Smooth muscle cell (in vitro differentiated cells): ENCODE data around the gene ASCL5. TPM values are rescaled to one million over a fixed set of nuclear protein-coding genes. Genes with fewer than 3 reads are reported as not detected.
A peak's percentile ranks its signal among the peaks of the same experiment; 100 is the strongest.

ENCODE experiments used
- DNase-seq: peaks from one replicate; lab custom pipeline; 2025; ENCODE audit not compliant: unreplicated experiment; lab: John Stamatoyannopoulos, UW
- H2AFZ ChIP-seq: fragments of 200-600 bp; sonication (generic); 2 replicates; pipeline ENCODE4 v1.6.0; 2016; ENCODE audit warnings: antibody characterized with exemption, low read depth, mild to moderate bottlenecking
- H3F3A ChIP-seq: fragments of 200-600 bp; sonication (generic); 2 replicates; pipeline ENCODE4 v1.6.0; 2017; ENCODE audit warnings: antibody characterized with exemption, low read depth
- H3K27ac ChIP-seq: fragments of 200-600 bp; sonication (generic); 2 replicates; pipeline ENCODE4 v1.5.1; 2016; ENCODE audit warnings: low read depth, mild to moderate bottlenecking
- H3K27me3 ChIP-seq: fragments of 200-600 bp; sonication (generic); 2 replicates; pipeline ENCODE4 v1.6.1; 2016; ENCODE audit warnings: low read depth, mild to moderate bottlenecking
- H3K36me3 ChIP-seq: fragments of 200-600 bp; sonication (generic); 2 replicates; pipeline ENCODE4 v1.5.1; 2016; ENCODE audit warnings: low read depth
- H3K4me1 ChIP-seq: fragments of 200-600 bp; sonication (generic); 2 replicates; pipeline ENCODE4 v1.5.1; 2016; ENCODE audit warnings: low read depth
- H3K4me2 ChIP-seq: fragments of 200-600 bp; sonication (generic); 2 replicates; pipeline ENCODE4 v1.6.0; 2016; ENCODE audit warnings: mild to moderate bottlenecking
- H3K4me3 ChIP-seq: fragments of 200-600 bp; sonication (generic); 2 replicates; pipeline ENCODE4 v1.5.1; 2016; ENCODE audit warnings: mild to moderate bottlenecking
- H3K79me2 ChIP-seq: fragments of 200-600 bp; sonication (generic); 2 replicates; pipeline ENCODE4 v1.6.0; 2016; ENCODE audit warnings: low read depth, mild to moderate bottlenecking
- H3K9ac ChIP-seq: fragments of 200-600 bp; sonication (generic); 2 replicates; pipeline ENCODE4 v1.6.0; 2016; ENCODE audit warnings: low read depth
- H3K9me3 ChIP-seq: fragments of 200-600 bp; sonication (generic); replicated peaks from 2 replicates; pipeline ENCODE4 v1.5.1; 2016; ENCODE audit warnings: low read depth
- H4K20me1 ChIP-seq: fragments of 200-600 bp; sonication (generic); 2 replicates; pipeline ENCODE4 v1.6.0; 2016; ENCODE audit warnings: low read depth
- WGBS: methylation state at CpG from one replicate; pipeline ENCODE4 v1.1.7; 2016; ENCODE audit warnings: low lambda C conversion rate; 5-methylcytosine and 5-hydroxymethylcytosine counted together
- polyA plus RNA-seq: library from polyadenylated mRNA; unstranded; fragments of >200 nt; fragmentation: Nextera tagmentation; extraction: Ambion mirVana; gene quantifications from 2 replicates; pipeline ENCODE4 v1.2.1, GENCODE V29; 2016
- total RNA-seq: library from RNA; depleted of rRNA; stranded (reverse); fragments of >200 nt; gene quantifications from 2 replicates; pipeline ENCODE4 v1.2.3, GENCODE V29; 2014
- TF ChIP-seq, protein P1 (sequence below): fragments of 200-600 bp; sonication (generic); IDR thresholded peaks from 2 replicates; pipeline ENCODE4 v1.5.1; 2017; ENCODE audit warnings: borderline replicate concordance, mild to moderate bottlenecking, antibody characterized with exemption; ENCODE audit not compliant: insufficient read depth, poor library complexity, severe bottlenecking

Gene ASCL5
- total and polyA plus RNA-seq, 2 experiments from 2014 or later: not detected

- peaks cover 9% of the 10 kb centered on the region for H3K27me3 ChIP-seq
- no peak overlapping the region for H3K9ac ChIP-seq
- H3K4me3 ChIP-seq: peak overlapping the region; percentile 62
- 1% methylated on average over 51 of the region's 88 CpGs for WGBS
- TF ChIP-seq, protein P1, sequence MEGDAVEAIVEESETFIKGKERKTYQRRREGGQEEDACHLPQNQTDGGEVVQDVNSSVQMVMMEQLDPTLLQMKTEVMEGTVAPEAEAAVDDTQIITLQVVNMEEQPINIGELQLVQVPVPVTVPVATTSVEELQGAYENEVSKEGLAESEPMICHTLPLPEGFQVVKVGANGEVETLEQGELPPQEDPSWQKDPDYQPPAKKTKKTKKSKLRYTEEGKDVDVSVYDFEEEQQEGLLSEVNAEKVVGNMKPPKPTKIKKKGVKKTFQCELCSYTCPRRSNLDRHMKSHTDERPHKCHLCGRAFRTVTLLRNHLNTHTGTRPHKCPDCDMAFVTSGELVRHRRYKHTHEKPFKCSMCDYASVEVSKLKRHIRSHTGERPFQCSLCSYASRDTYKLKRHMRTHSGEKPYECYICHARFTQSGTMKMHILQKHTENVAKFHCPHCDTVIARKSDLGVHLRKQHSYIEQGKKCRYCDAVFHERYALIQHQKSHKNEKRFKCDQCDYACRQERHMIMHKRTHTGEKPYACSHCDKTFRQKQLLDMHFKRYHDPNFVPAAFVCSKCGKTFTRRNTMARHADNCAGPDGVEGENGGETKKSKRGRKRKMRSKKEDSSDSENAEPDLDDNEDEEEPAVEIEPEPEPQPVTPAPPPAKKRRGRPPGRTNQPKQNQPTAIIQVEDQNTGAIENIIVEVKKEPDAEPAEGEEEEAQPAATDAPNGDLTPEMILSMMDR: peak; percentile 69
- H2AFZ ChIP-seq: peak overlapping the region; percentile 98
- H3K79me2 ChIP-seq: no peaks in the 10 kb centered on the region
- no peak overlapping the region for H3K27ac ChIP-seq
- no peaks in the 10 kb centered on the region for H3K9me3 ChIP-seq
- peak; percentile 55 for DNase-seq
- H3K36me3 ChIP-seq: no peaks in the 10 kb centered on the region
- no peaks in the 10 kb centered on the region for H4K20me1 ChIP-seq
- H3K4me1 ChIP-seq: peaks cover 5% of the 10 kb centered on the region
- peak overlapping the region; percentile 92 for H3K4me2 ChIP-seq
- no peaks in the 10 kb centered on the region for H3F3A ChIP-seq
These were observed 12.5 kb downstream of the ASCL5 start for GRCh38 chr1:201114245-201115131.

DNA sequence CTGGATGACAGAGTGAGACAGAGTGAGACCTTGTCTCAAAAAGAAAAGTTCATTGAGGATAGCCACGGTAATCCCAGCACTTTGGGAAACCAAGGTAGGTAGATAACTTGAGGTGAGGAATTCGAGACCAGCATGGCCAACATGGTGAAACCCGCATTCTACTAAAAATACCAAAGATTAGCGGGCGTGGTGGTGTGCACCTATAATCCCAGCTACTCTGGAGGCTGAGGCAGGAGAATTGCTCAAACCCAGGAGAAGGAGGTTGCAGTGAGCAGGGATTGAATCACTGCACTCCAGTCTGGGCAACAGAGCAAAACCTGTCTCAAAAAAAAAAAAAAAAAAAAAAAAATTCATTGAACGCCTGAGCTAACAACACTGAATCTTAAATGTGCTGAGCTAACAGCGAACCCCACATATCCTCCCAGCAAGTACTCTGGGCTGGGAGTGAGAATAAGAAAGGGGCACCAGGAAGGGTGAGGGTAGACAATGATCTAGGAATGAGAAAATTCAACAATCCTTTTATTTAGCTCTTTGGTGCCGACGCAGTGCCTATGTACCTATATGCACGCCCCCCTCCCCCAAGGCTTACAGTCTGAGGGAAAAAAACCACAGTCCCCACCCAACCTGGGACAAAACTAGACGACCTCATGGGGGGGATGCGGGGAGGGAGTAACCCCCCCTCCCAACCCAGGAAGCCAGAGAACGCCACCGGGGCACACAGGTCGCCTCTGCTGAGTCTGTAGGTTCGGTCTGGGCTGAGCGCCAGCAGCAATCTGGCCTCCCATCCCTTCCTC, 13.3 kb downstream of the ASCL5 start:
- WGBS: 41% methylated on average over 17 of the region's 17 CpGs
- Histone ChIP-seq H3K36me3 (no peaks in the 10 kb centered on the region), H3K4me3 (peak overlapping the region; percentile 62), H3K9me3 (no peaks in the 10 kb centered on the region), H3K27me3 (peaks cover 9% of the 10 kb centered on the region), H3K27ac (no peak overlapping the region), H3K4me1 (peaks cover 5% of the 10 kb centered on the region), H3F3A (no peaks in the 10 kb centered on the region), H4K20me1 (no peaks in the 10 kb centered on the region), H2AFZ (peak overlapping the region; percentile 98), H3K79me2 (no peaks in the 10 kb centered on the region), H3K4me2 (peak overlapping the region; percentile 92), H3K9ac (no peak overlapping the region)
- TF ChIP-seq, protein P1: no peak
- no peak for DNase-seq

GRCh38 chr1:201112926-201113325, 14.1 kb downstream of the ASCL5 start:
- H2AFZ ChIP-seq: no peak overlapping the region
- no peak overlapping the region for H3K9ac ChIP-seq
- no peak for DNase-seq
- WGBS: 96% methylated on average over 3 of the region's 3 CpGs
- H3K4me2 ChIP-seq: no peak overlapping the region
- TF ChIP-seq, protein P1: no peak
- H3K4me1 ChIP-seq: peaks cover 5% of the 10 kb centered on the region
- H3K9me3 ChIP-seq: no peaks in the 10 kb centered on the region
- H3F3A ChIP-seq: no peaks in the 10 kb centered on the region
- H3K27ac ChIP-seq: no peak overlapping the region
- H3K4me3 ChIP-seq: no peak overlapping the region
- H3K27me3 ChIP-seq: peaks cover 9% of the 10 kb centered on the region
- no peaks in the 10 kb centered on the region for H3K79me2 ChIP-seq
- H4K20me1 ChIP-seq: no peaks in the 10 kb centered on the region
- no peaks in the 10 kb centered on the region for H3K36me3 ChIP-seq
